Nephron progenitor cell (in vitro differentiated cells): ENCODE results near the gene USH2A.
A peak's percentile ranks its signal among the peaks of the same experiment; 100 is the strongest.

Experiments used
- DNase-seq: peaks from one replicate; pipeline ENCODE4 v3.0.0; 2021
- H3K27ac Mint-ChIP-seq: 2 replicates; pipeline ENCODE4 v1.8.0; 2021; ENCODE audit warnings: mild to moderate bottlenecking, moderate library complexity, mixed read lengths
- H3K27me3 Mint-ChIP-seq: 2 replicates; pipeline ENCODE4 v1.8.0; 2021; ENCODE audit warnings: mild to moderate bottlenecking, low read depth, mixed read lengths; ENCODE audit not compliant: poor library complexity
- H3K36me3 Mint-ChIP-seq: 2 replicates; pipeline ENCODE4 v1.8.0; 2021; ENCODE audit warnings: low read depth, mixed read lengths
- H3K4me1 Mint-ChIP-seq: 2 replicates; pipeline ENCODE4 v1.8.0; 2021; ENCODE audit warnings: mixed read lengths
- H3K4me3 Mint-ChIP-seq: 2 replicates; pipeline ENCODE4 v1.8.0; 2021; ENCODE audit warnings: mild to moderate bottlenecking, moderate library complexity, mixed read lengths
- H3K9me3 Mint-ChIP-seq: 2 replicates; pipeline ENCODE4 v1.8.0; 2021; ENCODE audit warnings: mild to moderate bottlenecking, moderate library complexity, mixed read lengths
- TF ChIP-seq, protein P1 (sequence below): fragments of 200-600 bp; sonication (generic); IDR thresholded peaks from 2 replicates; pipeline ENCODE4 v1.5.0; 2021; ENCODE audit warnings: antibody characterized with exemption

The USH2A gene, protein sequence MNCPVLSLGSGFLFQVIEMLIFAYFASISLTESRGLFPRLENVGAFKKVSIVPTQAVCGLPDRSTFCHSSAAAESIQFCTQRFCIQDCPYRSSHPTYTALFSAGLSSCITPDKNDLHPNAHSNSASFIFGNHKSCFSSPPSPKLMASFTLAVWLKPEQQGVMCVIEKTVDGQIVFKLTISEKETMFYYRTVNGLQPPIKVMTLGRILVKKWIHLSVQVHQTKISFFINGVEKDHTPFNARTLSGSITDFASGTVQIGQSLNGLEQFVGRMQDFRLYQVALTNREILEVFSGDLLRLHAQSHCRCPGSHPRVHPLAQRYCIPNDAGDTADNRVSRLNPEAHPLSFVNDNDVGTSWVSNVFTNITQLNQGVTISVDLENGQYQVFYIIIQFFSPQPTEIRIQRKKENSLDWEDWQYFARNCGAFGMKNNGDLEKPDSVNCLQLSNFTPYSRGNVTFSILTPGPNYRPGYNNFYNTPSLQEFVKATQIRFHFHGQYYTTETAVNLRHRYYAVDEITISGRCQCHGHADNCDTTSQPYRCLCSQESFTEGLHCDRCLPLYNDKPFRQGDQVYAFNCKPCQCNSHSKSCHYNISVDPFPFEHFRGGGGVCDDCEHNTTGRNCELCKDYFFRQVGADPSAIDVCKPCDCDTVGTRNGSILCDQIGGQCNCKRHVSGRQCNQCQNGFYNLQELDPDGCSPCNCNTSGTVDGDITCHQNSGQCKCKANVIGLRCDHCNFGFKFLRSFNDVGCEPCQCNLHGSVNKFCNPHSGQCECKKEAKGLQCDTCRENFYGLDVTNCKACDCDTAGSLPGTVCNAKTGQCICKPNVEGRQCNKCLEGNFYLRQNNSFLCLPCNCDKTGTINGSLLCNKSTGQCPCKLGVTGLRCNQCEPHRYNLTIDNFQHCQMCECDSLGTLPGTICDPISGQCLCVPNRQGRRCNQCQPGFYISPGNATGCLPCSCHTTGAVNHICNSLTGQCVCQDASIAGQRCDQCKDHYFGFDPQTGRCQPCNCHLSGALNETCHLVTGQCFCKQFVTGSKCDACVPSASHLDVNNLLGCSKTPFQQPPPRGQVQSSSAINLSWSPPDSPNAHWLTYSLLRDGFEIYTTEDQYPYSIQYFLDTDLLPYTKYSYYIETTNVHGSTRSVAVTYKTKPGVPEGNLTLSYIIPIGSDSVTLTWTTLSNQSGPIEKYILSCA (N-terminal part only)

GRCh38 chr1:216422821-216423520, at the start of gene USH2A:
Gene USH2A, minus strand, starts transcription at chr1:216423448. Its CDS starts 1,112 bp downstream, at chr1:216422336.
- DNase-seq: peak; percentile 50
- H3K9me3 Mint-ChIP-seq: no peaks in the 10 kb centered on the region
- no peak within 1 kb of the TSS for H3K27ac Mint-ChIP-seq

GRCh38 chr1:216466162-216466801, 43.0 kb upstream of the USH2A start:
- Mint-ChIP-seq H3K4me3 (no peak overlapping the region), H3K36me3 (no peaks in the 10 kb centered on the region), H3K27ac (no peak overlapping the region), H3K9me3 (no peaks in the 10 kb centered on the region), H3K27me3 (no peaks in the 10 kb centered on the region), H3K4me1 (no peaks in the 10 kb centered on the region)
- TF ChIP-seq, protein P1, sequence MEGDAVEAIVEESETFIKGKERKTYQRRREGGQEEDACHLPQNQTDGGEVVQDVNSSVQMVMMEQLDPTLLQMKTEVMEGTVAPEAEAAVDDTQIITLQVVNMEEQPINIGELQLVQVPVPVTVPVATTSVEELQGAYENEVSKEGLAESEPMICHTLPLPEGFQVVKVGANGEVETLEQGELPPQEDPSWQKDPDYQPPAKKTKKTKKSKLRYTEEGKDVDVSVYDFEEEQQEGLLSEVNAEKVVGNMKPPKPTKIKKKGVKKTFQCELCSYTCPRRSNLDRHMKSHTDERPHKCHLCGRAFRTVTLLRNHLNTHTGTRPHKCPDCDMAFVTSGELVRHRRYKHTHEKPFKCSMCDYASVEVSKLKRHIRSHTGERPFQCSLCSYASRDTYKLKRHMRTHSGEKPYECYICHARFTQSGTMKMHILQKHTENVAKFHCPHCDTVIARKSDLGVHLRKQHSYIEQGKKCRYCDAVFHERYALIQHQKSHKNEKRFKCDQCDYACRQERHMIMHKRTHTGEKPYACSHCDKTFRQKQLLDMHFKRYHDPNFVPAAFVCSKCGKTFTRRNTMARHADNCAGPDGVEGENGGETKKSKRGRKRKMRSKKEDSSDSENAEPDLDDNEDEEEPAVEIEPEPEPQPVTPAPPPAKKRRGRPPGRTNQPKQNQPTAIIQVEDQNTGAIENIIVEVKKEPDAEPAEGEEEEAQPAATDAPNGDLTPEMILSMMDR: no peak
- DNase-seq: no peak

More at GRCh38 chr1:216422821-216423520, at the start of gene USH2A:
- no peaks in the 10 kb centered on the region for H3K36me3 Mint-ChIP-seq
- peaks cover 5% of the 10 kb centered on the region for H3K4me1 Mint-ChIP-seq
- H3K27me3 Mint-ChIP-seq: no peaks in the 10 kb centered on the region
- no peak within 1 kb of the TSS for H3K4me3 Mint-ChIP-seq
- TF ChIP-seq, protein P1: no peak

DNA sequence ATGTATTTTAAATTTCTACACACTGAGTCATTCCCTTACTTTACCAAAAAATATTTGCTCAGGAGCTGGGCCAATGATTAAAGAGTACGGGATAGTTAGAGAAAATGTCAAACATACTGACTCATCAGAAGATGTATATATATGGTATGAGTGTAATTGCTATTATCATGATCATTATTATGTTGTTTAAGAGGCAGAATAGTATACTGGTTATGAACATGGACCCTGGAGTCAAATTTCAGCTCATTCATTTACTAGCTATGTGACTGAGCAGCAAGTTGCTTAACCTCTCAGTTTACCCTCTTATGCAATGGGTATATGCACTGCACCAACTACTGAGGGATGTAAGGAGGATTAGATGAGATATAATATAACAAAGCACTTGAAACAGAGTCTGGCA, 41.2 kb upstream of the USH2A start:
- DNase-seq: no peak
- no peaks in the 10 kb centered on the region for H3K27me3 Mint-ChIP-seq
- no peak overlapping the region for H3K4me3 Mint-ChIP-seq
- no peak overlapping the region for H3K27ac Mint-ChIP-seq
- TF ChIP-seq, protein P1: no peak
- H3K36me3 Mint-ChIP-seq: no peaks in the 10 kb centered on the region
- H3K9me3 Mint-ChIP-seq: no peaks in the 10 kb centered on the region
- no peaks in the 10 kb centered on the region for H3K4me1 Mint-ChIP-seq

GRCh38 chr1:216462066-216462775, 39.0 kb upstream of the USH2A start:
- no peak for DNase-seq
- no peak overlapping the region for H3K27ac Mint-ChIP-seq
- TF ChIP-seq, protein P1: no peak
- H3K36me3 Mint-ChIP-seq: no peaks in the 10 kb centered on the region
- no peaks in the 10 kb centered on the region for H3K27me3 Mint-ChIP-seq
- H3K4me3 Mint-ChIP-seq: no peak overlapping the region
- H3K4me1 Mint-ChIP-seq: peaks cover 7% of the 10 kb centered on the region
- H3K9me3 Mint-ChIP-seq: no peaks in the 10 kb centered on the region
